ENCODE results near the gene SLC5A6.

Gene SLC5A6

GRCh38 chr2:27245116-27245515, 33.0 kb upstream of the SLC5A6 start:
- H3K4me3 ChIP-seq (replicated peaks; ENCODE audit: low read depth, low read length) = no peak overlapping the region
- TF ChIP-seq CTCF (IDR thresholded peaks at IDR 0.05; ENCODE audit: low read length, missing control alignments) = no peak
- no peak for DNase-seq (ENCODE audit: low read depth)

- DNase-seq (ENCODE audit: low read depth) = no peak
- no peak overlapping the region for H3K4me3 ChIP-seq (replicated peaks; ENCODE audit: low read depth, low read length)
- TF ChIP-seq CTCF (IDR thresholded peaks at IDR 0.05; ENCODE audit: low read length, missing control alignments) = no peak
Observed at GRCh38 chr2:27243391-27244130, 31.5 kb upstream of the SLC5A6 start.

- no peak overlapping the region for H3K4me3 ChIP-seq (replicated peaks; ENCODE audit: low read depth, low read length)
- TF ChIP-seq CTCF (IDR thresholded peaks at IDR 0.05; ENCODE audit: low read length, missing control alignments) = no peak
- no peak for DNase-seq (ENCODE audit: low read depth)
Observed at GRCh38 chr2:27242614-27242951, 30.5 kb upstream of the SLC5A6 start.

GRCh38 chr2:27241761-27242613, 29.9 kb upstream of the SLC5A6 start:
- no peak overlapping the region for H3K4me3 ChIP-seq (replicated peaks; ENCODE audit: low read depth, low read length)
- DNase-seq (ENCODE audit: low read depth) = no peak
- TF ChIP-seq CTCF (IDR thresholded peaks at IDR 0.05; ENCODE audit: low read length, missing control alignments) = no peak

GRCh38 chr2:27240406-27240805, 28.3 kb upstream of the SLC5A6 start:
- DNase-seq (ENCODE audit: low read depth) = no peak
- no peak overlapping the region for H3K4me3 ChIP-seq (replicated peaks; ENCODE audit: low read depth, low read length)
- no peak for TF ChIP-seq CTCF (IDR thresholded peaks at IDR 0.05; ENCODE audit: low read length, missing control alignments)

GRCh38 chr2:27238976-27239375, 26.9 kb upstream of the SLC5A6 start:
- H3K4me3 ChIP-seq (replicated peaks; ENCODE audit: low read depth, low read length) = no peak overlapping the region
- TF ChIP-seq CTCF (IDR thresholded peaks at IDR 0.05; ENCODE audit: low read length, missing control alignments) = no peak
- no peak for DNase-seq (ENCODE audit: low read depth)
